ENCODE data around the gene COBL.

GRCh38 chr7:51213618-51214017 is 103.0 kb downstream of the COBL start:
- TF ChIP-seq TAF1 (IDR thresholded peaks at IDR 0.05; ENCODE audit: borderline replicate concordance, insufficient read depth, low read length) = no peak
- TF ChIP-seq REST (IDR thresholded peaks at IDR 0.05; ENCODE audit: insufficient read depth in 1 of 2, low read depth in 2 of 2, low read length in 2 of 2) = no peak
- no peak for TF ChIP-seq POLR2AphosphoS5 (IDR thresholded peaks at IDR 0.05; ENCODE audit: low read depth, low read length)
- no peak for TF ChIP-seq SIN3A (IDR thresholded peaks at IDR 0.05; ENCODE audit: borderline replicate concordance, insufficient read depth, low read length)
- TF ChIP-seq FOXP2 (optimal IDR thresholded peaks at IDR 0.05; ENCODE audit: borderline replicate concordance, extremely low read depth, extremely low read length, insufficient read depth) = no peak

Measured in PFSK-1 (cell line).